Heart right ventricle (tissue), 16 donors: ENCODE measurements around the gene RABGAP1. TPM values are rescaled to one million over a fixed set of nuclear protein-coding genes. Genes with fewer than 3 reads are reported as not detected.
A peak's percentile ranks its signal among the peaks of the same experiment; 100 is the strongest.

Experiments used
- ATAC-seq, 8 donors: fragments of 200-7000 bp; cut with Tn5 transposase; one replicate each; pipeline ENCODE4 v1.9.1; 2020; ENCODE audit warnings: mild to moderate bottlenecking in 8 of 8, moderate library complexity in 8 of 8, moderate number of reproducible peaks in 1 of 8
- DNase-seq, 2 donors: peaks; one replicate each; pipeline ENCODE4 v3.0.0-alpha.2; 2020
- H3K27ac ChIP-seq, 10 donors: fragments of 200-600 bp; sonication (generic) in 2 of 10; one replicate each; pipeline versions ENCODE4 v1.5.0 to v1.8.0; 2020 to 2022; ENCODE audit warnings: mild to moderate bottlenecking in 3 of 10
- H3K27me3 ChIP-seq, 7 donors: fragments of 200-600 bp; one replicate each; pipeline ENCODE4 v1.8.0; 2021 to 2022; ENCODE audit warnings: mild to moderate bottlenecking in 2 of 7
- H3K36me3 ChIP-seq, 9 donors: fragments of 200-600 bp; sonication (generic) in 1 of 9; one replicate each; pipeline versions ENCODE4 v1.5.0 to v1.8.0; 2020 to 2022; ENCODE audit warnings: mild to moderate bottlenecking in 2 of 9
- H3K4me1 ChIP-seq, 9 donors: fragments of 200-600 bp; sonication (generic) in 1 of 9; one replicate each; pipeline versions ENCODE4 v1.5.0 to v1.8.0; 2020 to 2022; ENCODE audit warnings: mild to moderate bottlenecking in 4 of 9
- H3K4me3 ChIP-seq, 10 donors: fragments of 200-600 bp; sonication (generic) in 2 of 10; one replicate each; pipeline versions ENCODE4 v1.5.0 to v1.8.0; 2020 to 2022; ENCODE audit warnings: mild to moderate bottlenecking in 7 of 10, moderate library complexity in 2 of 10
- H3K9me3 ChIP-seq, 11 donors: fragments of 200-600 bp in 10 of 11; sonication (generic) in 2 of 11; one replicate each; pipeline versions ENCODE4 v1.5.0 to v1.8.0; 2013 to 2022; ENCODE audit warnings: mild to moderate bottlenecking in 2 of 11, control low read depth in 1 of 11, moderate library complexity in 1 of 11
- WGBS, 2 donors: extraction: QIAGEN DNeasy Blood & Tissue Kit; methylation state at CpG; one replicate each; pipeline ENCODE4 v1.1.7; 2013; ENCODE audit warnings: inconsistent platforms in 1 of 2; 5-methylcytosine and 5-hydroxymethylcytosine counted together
- intact Hi-C, 10 donors: fragments of 100-400 bp; cut with DNase I; formaldehyde crosslinking; loops; one replicate each; pipeline versions ENCODE4 v1.11.1 to v1.14.2; 2022
- polyA plus RNA-seq, 2 donors: library from polyadenylated mRNA; stranded (reverse); fragments of 200-250 nt; gene quantifications; one replicate each; pipeline ENCODE4 v1.2.3, GENCODE V29; 2013
- total RNA-seq, 10 donors: library from RNA; stranded (reverse); fragmentation: NEBNext Ultra II Directional in 3 of 10; extraction: Animal tissue kit (Norgen Biotek cat#: 25700) in 3 of 10; gene quantifications; one replicate each; pipeline versions ENCODE4 v1.2.1 to v1.2.4, GENCODE V29; 2021 to 2023
- TF ChIP-seq, protein P1 (sequence below), 9 donors: fragments of 200-600 bp; sonication (generic) in 2 of 9; IDR thresholded peaks; one replicate each; pipeline versions ENCODE4 v1.5.0 to v1.8.0; 2021 to 2022; ENCODE audit warnings: antibody characterized with exemption in 9 of 9, mild to moderate bottlenecking in 5 of 9, moderate library complexity in 1 of 9
- donor health status: Arrhythmogenic right ventricular cardiomyopathy.
- donor health status: ischemic (EF 13 %, LVEDD 7.1; RV severe dilation, severe dysfunction).
- donor health status: healthy with polysubstance abuse.
- donor health status: DM: no; HTN: yes; CAD: no.
- donor health status: DM: no; HTN: no; CAD: no.
- donor health status: ischemic (EF 25% LVEDD 6.9; RV normal size, moderate dysfunction).
- donor health status: ischemic (EF 25% LVEDD 5.7; RV mildly dilated, moderate dysfunction).
- donor health status: healthy.
- donor health status: DM: yes; HTN: yes; CAD: no.
- donor health status: Ischemic cardiomyopathy.
- donor health status: ischemic (EF 35%, LVEDD 5.7; RV mildly dilated, moderate dysfunction).
- donor health status: nonischemic (EF 11% LVEDD 7.7; RV severe dilation, severe dysfunction).
- donor health status: DM: yes; HTN: yes; CAD: no.
- donor health status: PGD.
- donor health status: ischemic (EF 29% LVEDD 5.4; RV normal size, mild dysfunction).
- donor health status: nonischemic (EF 23%, LVEDD 6.1; RV moderate dilation, normal function).

RABGAP1 gene
- total and polyA plus RNA-seq, 12 donors, result 9.3 to 62.3 (median 45.8) TPM

GRCh38 chr9:123113185-123113584 is 172.4 kb downstream of the RABGAP1 start:
- Histone ChIP-seq H3K4me1 (peaks cover 2 to 38% (median 24%) of the 10 kb centered on the region in 9 donors), H3K27ac (no peak overlapping the region), H3K9me3 (no peaks in the 10 kb centered on the region), H3K4me3 (no peak overlapping the region), H3K36me3 (peaks cover 0 to 29% (median under 1%) of the 10 kb centered on the region in 9 donors), H3K27me3 (no peaks in the 10 kb centered on the region)
- ATAC-seq (no peak), DNase-seq (no peak)
- intact Hi-C loops, result loop anchor here in 1 of 10 donors (10.0 kb wide), 1 partner anchor 232 kb away; no protein-coding TSS in a partner anchor
- TF ChIP-seq, protein P1, sequence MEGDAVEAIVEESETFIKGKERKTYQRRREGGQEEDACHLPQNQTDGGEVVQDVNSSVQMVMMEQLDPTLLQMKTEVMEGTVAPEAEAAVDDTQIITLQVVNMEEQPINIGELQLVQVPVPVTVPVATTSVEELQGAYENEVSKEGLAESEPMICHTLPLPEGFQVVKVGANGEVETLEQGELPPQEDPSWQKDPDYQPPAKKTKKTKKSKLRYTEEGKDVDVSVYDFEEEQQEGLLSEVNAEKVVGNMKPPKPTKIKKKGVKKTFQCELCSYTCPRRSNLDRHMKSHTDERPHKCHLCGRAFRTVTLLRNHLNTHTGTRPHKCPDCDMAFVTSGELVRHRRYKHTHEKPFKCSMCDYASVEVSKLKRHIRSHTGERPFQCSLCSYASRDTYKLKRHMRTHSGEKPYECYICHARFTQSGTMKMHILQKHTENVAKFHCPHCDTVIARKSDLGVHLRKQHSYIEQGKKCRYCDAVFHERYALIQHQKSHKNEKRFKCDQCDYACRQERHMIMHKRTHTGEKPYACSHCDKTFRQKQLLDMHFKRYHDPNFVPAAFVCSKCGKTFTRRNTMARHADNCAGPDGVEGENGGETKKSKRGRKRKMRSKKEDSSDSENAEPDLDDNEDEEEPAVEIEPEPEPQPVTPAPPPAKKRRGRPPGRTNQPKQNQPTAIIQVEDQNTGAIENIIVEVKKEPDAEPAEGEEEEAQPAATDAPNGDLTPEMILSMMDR (IDR thresholded peaks at IDR 0.05), result no peak
- WGBS, 2 donors, result 67 to 77% methylated on average over 7 of the region's 7 CpGs

- WGBS, 2 donors, result 70 to 75% methylated on average over 16 of the region's 16 CpGs
Observed at GRCh38 chr9:123115146-123115913, 174.5 kb downstream of the RABGAP1 start.

GRCh38 chr9:123116036-123116435 is 175.2 kb downstream of the RABGAP1 start:
- Histone ChIP-seq H3K9me3 (no peaks in the 10 kb centered on the region), H3K4me3 (no peak overlapping the region), H3K4me1 (peaks cover 2 to 57% (median 24%) of the 10 kb centered on the region in 9 donors), H3K27me3 (no peaks in the 10 kb centered on the region), H3K27ac (no peak overlapping the region), H3K36me3 (peaks cover 0 to under 1% (median 0%) of the 10 kb centered on the region in 9 donors)
- intact Hi-C loops, result loop anchor here in 1 of 10 donors (10.0 kb wide), 1 partner anchor 229 kb away; no protein-coding TSS in a partner anchor
- TF ChIP-seq, protein P1 (IDR thresholded peaks at IDR 0.05), result no peak
- 89 to 90% methylated on average over 6 of the region's 6 CpGs for WGBS, 2 donors
- ATAC-seq (no peak), DNase-seq (no peak)

More at GRCh38 chr9:123115146-123115913, 174.5 kb downstream of the RABGAP1 start:
- no peaks in the 10 kb centered on the region for H3K9me3 ChIP-seq
- ATAC-seq (peak in 6 of 8 donors; percentile 35 to 55 (median 52)), DNase-seq (no peak)
- no peaks in the 10 kb centered on the region for H3K27me3 ChIP-seq
- TF ChIP-seq, protein P1 (IDR thresholded peaks at IDR 0.05), result no peak
- no peak overlapping the region for H3K27ac ChIP-seq
- intact Hi-C loops, result loop anchor here in 1 of 10 donors (10.0 kb wide), 1 partner anchor 229 kb away; no protein-coding TSS in a partner anchor
- peaks cover 0 to 8% (median 0%) of the 10 kb centered on the region in 9 donors for H3K36me3 ChIP-seq
- H3K4me3 ChIP-seq, result no peak overlapping the region
- peaks cover 2 to 58% (median 24%) of the 10 kb centered on the region in 9 donors for H3K4me1 ChIP-seq

DNA sequence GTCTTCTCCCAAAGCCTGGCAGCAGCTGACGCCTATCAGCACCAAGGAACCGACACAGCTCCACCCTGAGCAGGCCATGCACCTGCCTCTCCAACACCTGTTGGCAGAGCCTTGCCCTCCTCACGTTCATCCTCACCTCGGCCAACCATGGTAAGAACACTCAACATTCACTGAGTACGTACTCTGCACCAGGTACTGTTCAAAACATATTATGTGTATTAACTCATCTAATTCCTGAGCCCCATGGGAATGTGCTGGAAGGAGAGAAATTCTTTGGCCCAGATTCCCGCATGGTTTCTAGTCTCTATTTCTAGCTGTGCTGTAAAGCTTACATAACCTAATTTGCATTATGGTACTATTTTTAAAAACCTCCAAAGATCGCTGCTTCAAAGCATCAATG is 178.7 kb downstream of the RABGAP1 start:
- H3K27me3 ChIP-seq, result no peaks in the 10 kb centered on the region
- H3K9me3 ChIP-seq, result no peaks in the 10 kb centered on the region
- TF ChIP-seq, protein P1 (IDR thresholded peaks at IDR 0.05), result no peak
- peak overlapping the region in 2 of 10 donors; percentile 48 to 49 for H3K27ac ChIP-seq
- 41 to 56% methylated on average over 7 of the region's 7 CpGs for WGBS, 2 donors
- DNase-seq (no peak), ATAC-seq (peak in 6 of 8 donors; percentile 26 to 84 (median 70))
- H3K4me1 ChIP-seq, result peaks cover 0 to 41% (median 11%) of the 10 kb centered on the region in 9 donors
- peaks cover 0 to 10% (median 0%) of the 10 kb centered on the region in 9 donors for H3K36me3 ChIP-seq
- intact Hi-C loops, result loop anchor here in 1 of 10 donors (10.0 kb wide), 1 partner anchor 225 kb away; no protein-coding TSS in a partner anchor
- no peak overlapping the region for H3K4me3 ChIP-seq
